Cardiac fibroblast (primary cell): ENCODE measurements around the gene LRRC15.
A peak's percentile ranks its signal among the peaks of the same experiment; 100 is the strongest.

ENCODE experiments used
- DNase-seq, 2 donors: peaks; one replicate each; pipeline versions ENCODE4 v3.0.0 to v3.0.0-alpha.2; 2010; ENCODE audit warnings: low read depth in 2 of 2
- H3K4me3 ChIP-seq, 2 donors: replicated peaks in 1 of 2; 1 replicate in 1 of 2; 2 replicates in 1 of 2; pipeline ENCODE4 v1.5.1; 2011; ENCODE audit warnings: low read depth in 2 of 2, low read length in 2 of 2, mild to moderate bottlenecking in 2 of 2, moderate library complexity in 1 of 2
- TF ChIP-seq, protein P1 (sequence below): IDR thresholded peaks from one replicate; pipeline ENCODE4 v1.5.1; 2011; ENCODE audit warnings: low read depth, mild to moderate bottlenecking, low read length, inconsistent platforms

LRRC15 gene

DNA sequence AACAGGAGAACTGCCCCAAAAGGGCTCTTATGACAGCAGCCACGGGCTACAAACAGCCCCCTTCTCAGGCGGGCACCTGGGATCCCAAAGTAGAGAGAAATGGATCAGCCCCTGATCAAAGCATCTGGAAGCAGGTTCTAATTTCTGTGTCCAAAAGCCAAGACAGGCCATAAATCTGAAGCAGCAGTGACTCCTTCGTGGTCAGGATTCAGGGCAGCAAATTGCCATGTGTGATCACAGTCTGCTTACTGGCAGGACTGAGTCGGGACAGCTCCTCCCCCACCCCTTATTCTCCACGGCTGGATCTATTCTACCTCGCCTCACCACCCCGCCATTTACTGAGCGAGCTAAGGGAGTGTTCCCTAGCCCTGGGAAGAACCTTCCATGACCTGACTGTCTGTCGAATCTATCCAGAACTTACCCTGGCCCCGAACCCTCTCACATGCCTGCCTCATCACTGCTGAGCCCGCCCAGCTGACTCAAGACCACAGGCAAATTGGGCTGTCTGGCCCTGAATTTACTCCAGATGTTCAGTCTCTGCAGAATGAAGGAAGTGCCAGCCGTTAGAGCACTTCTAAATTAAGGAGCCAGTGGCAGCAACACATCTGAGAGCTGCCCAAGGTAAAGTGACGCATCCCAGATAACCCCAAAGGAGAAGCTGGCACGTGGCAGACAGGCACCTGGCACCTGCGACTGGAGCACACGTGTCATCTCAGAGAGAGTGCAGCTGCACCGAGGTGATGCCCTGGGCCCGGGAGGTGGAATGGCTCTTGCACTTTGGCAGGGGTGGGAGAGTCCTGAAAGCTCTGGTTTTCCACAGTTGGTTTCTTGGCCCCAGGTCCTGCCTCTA is 1.3 kb downstream of the LRRC15 start:
- peak; percentile 5 to 21 for DNase-seq
- no peak overlapping the region for H3K4me3 ChIP-seq
- TF ChIP-seq, protein P1, sequence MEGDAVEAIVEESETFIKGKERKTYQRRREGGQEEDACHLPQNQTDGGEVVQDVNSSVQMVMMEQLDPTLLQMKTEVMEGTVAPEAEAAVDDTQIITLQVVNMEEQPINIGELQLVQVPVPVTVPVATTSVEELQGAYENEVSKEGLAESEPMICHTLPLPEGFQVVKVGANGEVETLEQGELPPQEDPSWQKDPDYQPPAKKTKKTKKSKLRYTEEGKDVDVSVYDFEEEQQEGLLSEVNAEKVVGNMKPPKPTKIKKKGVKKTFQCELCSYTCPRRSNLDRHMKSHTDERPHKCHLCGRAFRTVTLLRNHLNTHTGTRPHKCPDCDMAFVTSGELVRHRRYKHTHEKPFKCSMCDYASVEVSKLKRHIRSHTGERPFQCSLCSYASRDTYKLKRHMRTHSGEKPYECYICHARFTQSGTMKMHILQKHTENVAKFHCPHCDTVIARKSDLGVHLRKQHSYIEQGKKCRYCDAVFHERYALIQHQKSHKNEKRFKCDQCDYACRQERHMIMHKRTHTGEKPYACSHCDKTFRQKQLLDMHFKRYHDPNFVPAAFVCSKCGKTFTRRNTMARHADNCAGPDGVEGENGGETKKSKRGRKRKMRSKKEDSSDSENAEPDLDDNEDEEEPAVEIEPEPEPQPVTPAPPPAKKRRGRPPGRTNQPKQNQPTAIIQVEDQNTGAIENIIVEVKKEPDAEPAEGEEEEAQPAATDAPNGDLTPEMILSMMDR = no peak

DNA sequence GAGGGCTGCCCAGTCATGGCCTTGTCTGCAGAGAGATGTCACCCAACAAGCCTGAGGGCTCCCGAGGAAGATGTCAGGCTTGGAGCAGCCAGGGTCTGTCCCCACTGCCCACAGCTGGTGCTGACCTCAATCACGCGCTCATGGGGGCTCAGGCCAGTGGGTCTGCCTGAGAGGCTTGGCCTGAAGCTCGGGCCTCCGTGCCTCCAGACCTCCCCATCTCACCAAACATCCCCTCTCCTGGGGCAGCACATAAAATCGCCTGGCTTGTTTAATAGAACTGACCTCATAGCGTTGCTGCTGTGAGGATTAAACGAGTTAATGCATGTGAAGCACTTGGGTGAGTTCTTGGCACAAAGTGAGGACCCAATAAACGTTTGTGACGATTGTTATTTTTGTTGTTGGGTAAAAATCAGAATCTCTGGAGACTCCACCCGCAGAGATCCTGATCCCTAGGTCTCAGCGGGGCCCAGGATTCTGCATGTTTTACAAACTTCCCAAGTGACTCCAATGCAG is 3.5 kb downstream of the LRRC15 start:
- no peak overlapping the region for H3K4me3 ChIP-seq
- TF ChIP-seq, protein P1 = no peak
- DNase-seq = no peak

DNA sequence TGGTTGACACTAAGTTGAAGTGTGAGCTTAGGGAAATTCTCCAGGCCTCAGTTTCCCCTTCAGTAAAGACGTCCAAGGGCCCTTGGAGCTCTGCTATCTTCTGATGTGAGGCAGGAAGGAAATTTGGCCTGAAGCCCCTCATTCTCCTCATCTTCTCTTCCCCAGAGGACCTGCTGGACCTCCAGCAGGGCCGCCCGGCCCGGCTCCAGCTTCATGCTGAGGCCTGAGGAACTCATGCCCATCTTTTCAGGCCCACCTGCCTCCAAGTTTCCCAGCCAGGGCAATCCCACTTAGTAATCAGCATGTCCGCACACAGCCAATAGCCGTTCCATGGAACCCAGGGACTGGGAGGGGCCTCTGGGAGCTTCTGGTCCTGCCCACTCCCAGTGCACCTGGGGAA is 4.0 kb downstream of the LRRC15 start:
- TF ChIP-seq, protein P1 = no peak
- no peak overlapping the region for H3K4me3 ChIP-seq
- DNase-seq = no peak

DNA sequence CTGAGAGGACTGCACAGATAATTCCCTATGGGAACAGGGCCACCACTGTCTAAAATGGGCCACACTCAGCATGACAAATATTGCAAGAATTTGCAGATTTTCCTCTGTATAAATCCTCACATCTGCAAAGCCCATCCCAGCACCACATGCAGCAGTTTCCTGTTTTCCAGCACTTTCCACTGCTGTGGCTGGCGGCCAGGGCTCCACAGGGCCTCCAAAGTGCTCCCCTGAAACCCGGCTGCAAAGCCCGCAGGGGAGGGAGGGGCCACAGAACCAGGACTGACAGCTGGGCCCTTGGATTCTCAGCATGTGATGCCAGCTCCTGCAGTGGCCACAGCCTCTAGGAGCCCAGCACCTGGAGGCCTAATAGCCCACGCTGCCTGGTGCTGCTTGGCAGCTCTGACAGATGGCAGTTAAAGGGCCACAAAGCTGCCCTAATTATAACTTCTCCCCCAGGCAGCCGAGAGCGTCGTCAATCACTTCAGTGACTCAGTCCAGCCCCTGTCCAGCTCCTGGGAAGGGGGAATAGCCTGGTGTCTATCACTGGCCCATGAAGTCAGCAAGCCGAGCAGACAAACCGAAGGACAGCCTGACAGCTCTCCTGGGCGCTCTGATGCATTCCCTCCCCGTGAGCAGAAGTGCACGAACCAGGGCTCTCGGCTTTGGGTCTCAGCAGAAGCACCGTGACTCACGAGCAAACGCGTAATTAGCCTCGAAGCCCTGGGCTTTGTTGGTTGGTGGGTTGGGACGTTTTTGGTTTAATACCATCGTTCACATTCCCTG is 4.7 kb downstream of the LRRC15 start:
- no peak overlapping the region for H3K4me3 ChIP-seq
- DNase-seq = peak; percentile 45 to 69
- TF ChIP-seq, protein P1 = no peak

DNA sequence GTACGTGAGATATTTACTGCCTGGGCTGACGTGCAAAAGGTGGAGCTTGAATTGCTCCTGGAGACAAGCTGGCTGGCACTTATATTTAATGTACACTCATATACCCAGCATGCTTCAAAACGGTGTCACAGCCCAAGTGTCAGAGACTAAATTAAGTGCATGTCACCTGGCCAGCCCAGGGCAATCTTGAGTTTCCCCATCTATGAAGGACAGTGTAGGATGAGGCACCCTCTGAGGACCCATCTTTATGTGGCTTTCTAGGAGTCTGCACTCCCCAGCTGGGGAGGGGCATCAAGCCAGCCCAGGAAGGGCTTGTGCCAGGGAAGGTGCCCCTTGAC is 5.3 kb downstream of the LRRC15 start:
- DNase-seq = no peak
- no peak overlapping the region for H3K4me3 ChIP-seq
- TF ChIP-seq, protein P1 = no peak

DNA sequence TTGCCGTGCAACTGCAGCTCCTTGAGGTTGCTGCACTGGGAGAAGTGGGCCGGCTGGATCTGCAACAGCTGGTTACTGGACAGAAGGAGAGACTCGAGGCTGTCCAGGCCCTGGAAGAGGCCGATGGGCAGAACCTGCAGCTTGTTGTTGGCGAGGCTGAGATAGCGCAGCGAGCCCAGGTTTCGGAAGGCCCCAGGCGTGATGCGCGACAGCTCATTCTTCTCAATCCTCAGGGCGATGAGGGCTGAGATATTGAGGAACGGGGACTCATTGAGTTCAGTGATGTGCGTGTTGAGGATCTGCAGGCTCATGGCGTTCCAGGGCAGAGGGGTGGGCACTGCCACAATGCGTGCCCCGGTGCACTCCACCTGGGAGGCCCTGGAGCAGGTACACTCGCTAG is 9.0 kb downstream of the LRRC15 start:
- TF ChIP-seq, protein P1 = no peak

More for the DNA sequence above, 9.0 kb downstream of the LRRC15 start:
- no peak for DNase-seq
- no peak overlapping the region for H3K4me3 ChIP-seq
